Measurements from ENCODE around the gene KLC1. TPM values are rescaled to one million over a fixed set of nuclear protein-coding genes. Genes with fewer than 3 reads are reported as not detected.

KLC1 gene
- total RNA-seq, 2 donors from 2014 or later, result 78.1 to 112 TPM

DNA sequence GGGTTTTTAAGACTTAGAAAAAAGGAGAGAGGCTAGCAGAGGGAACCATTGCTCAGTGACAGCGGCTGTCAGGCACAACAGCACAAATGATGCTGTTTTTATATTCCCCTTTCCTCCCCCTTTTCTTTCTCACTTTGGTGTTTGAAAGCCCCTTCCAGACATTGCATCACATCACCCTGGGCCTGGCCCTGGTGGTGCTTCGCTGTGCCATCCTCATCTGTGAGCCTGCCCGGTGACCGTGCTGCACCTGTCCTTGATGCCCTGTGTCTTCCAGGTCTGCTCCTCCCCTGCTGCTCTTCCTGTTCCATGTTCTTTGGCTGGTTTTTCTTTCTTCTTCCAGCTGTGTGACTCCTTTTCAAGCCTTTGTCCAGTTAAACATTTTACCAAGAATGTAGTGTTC, 24.8 kb downstream of the KLC1 start:
- Histone ChIP-seq H3K27ac (no peak overlapping the region), H3K9ac (ENCODE audit: low read depth in 2 of 2, low read length in 2 of 2) (no peak overlapping the region), H3K9me3 (no peaks in the 10 kb centered on the region), H3K27me3 (no peaks in the 10 kb centered on the region), H3K4me1 (no peaks in the 10 kb centered on the region), H3K4me3 (no peak overlapping the region), H3K36me3 (no peaks in the 10 kb centered on the region)
- no peak for DNase-seq
- TF ChIP-seq, protein P1, sequence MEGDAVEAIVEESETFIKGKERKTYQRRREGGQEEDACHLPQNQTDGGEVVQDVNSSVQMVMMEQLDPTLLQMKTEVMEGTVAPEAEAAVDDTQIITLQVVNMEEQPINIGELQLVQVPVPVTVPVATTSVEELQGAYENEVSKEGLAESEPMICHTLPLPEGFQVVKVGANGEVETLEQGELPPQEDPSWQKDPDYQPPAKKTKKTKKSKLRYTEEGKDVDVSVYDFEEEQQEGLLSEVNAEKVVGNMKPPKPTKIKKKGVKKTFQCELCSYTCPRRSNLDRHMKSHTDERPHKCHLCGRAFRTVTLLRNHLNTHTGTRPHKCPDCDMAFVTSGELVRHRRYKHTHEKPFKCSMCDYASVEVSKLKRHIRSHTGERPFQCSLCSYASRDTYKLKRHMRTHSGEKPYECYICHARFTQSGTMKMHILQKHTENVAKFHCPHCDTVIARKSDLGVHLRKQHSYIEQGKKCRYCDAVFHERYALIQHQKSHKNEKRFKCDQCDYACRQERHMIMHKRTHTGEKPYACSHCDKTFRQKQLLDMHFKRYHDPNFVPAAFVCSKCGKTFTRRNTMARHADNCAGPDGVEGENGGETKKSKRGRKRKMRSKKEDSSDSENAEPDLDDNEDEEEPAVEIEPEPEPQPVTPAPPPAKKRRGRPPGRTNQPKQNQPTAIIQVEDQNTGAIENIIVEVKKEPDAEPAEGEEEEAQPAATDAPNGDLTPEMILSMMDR (IDR thresholded peaks at IDR 0.05), result no peak
- intact Hi-C loops (cut with DNase I), result no loop called here

DNA sequence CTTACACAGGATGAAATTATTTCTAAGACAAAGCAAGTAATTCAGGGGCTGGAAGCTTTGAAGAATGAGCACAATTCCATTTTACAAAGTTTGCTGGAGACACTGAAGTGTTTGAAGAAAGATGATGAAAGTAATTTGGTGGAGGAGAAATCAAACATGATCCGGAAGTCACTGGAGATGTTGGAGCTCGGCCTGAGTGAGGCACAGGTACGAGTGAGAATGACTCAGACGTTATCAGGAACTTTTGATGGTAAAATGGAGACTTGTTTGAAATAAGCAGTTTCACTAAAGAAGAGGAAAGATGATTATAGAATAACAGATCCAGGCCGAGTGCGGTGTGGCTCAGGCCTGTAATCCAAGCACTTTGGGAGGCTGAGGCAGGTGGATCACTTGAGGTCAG, 25.6 kb downstream of the KLC1 start:
- DNase-seq, result no peak
- Histone ChIP-seq H3K4me3 (no peak overlapping the region), H3K27ac (no peak overlapping the region), H3K9ac (ENCODE audit: low read depth in 2 of 2, low read length in 2 of 2) (no peak overlapping the region), H3K27me3 (no peaks in the 10 kb centered on the region), H3K36me3 (no peaks in the 10 kb centered on the region), H3K9me3 (no peaks in the 10 kb centered on the region), H3K4me1 (no peaks in the 10 kb centered on the region)
- intact Hi-C loops (cut with DNase I), result no loop called here
- TF ChIP-seq, protein P1 (IDR thresholded peaks at IDR 0.05), result no peak

DNA sequence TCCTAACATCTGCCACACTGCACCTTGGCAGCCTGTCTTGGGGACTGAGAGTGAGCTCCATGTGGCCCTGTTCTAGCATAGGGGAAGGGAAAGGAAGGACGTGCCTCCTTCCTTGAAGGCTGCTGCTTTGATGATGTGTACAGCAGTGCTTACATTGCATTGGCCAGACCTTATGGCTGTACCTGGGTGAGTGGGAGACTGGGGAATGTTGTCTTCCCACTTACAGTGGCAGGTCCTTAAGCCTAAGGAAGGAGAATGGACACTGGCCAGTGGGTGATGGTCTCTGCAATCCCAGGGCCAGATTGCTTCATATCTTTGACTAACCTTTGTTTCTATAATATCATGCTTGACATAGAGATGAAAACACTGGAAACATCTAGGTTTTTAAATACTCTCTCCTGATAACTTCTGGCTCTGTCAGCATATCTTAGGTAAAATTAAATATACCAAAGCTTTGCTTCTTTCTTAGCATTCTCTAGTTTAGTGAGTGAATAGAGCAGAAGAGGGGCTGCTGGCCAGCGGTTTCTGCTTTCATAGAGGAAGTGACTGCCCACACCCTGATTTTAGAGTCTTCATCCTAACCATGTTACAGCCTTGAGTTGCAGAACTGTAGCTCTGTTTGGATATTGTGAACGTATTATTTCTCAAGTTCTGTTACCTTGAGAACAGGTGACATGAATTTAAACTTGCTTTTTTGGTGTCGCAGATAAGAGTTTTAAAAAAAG, 27.2 kb downstream of the KLC1 start:
- Histone ChIP-seq H3K27me3 (no peaks in the 10 kb centered on the region), H3K36me3 (no peaks in the 10 kb centered on the region), H3K4me1 (no peaks in the 10 kb centered on the region), H3K9ac (ENCODE audit: low read depth in 2 of 2, low read length in 2 of 2) (no peak overlapping the region), H3K9me3 (no peaks in the 10 kb centered on the region), H3K27ac (no peak overlapping the region), H3K4me3 (no peak overlapping the region)
- TF ChIP-seq, protein P1 (IDR thresholded peaks at IDR 0.05), result no peak
- no peak for DNase-seq
- intact Hi-C loops (cut with DNase I), result no loop called here

DNA sequence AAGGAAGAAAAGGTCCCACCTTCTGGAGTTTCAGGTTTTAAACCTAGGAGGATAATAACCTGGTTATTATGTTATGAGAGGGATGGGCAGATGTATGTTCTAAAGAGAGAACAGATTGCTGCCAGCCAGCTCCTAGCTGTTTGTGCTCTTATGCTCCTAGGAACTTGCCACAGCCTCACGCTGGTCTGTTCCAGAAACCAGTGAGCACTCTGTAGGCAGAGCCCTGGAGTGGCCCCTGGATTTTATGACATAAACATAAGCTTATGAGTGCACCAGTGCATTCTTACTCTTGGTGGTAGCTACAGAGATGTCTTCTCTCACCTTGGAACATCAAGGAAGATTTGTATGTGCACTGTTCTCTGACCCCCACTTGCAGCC, 27.7 kb downstream of the KLC1 start:
- intact Hi-C loops (cut with DNase I), result no loop called here
- no peak for DNase-seq
- Histone ChIP-seq H3K27ac (no peak overlapping the region), H3K9ac (ENCODE audit: low read depth in 2 of 2, low read length in 2 of 2) (no peak overlapping the region), H3K36me3 (no peaks in the 10 kb centered on the region), H3K27me3 (no peaks in the 10 kb centered on the region), H3K4me3 (no peak overlapping the region), H3K9me3 (no peaks in the 10 kb centered on the region), H3K4me1 (no peaks in the 10 kb centered on the region)
- TF ChIP-seq, protein P1 (IDR thresholded peaks at IDR 0.05), result no peak

DNA sequence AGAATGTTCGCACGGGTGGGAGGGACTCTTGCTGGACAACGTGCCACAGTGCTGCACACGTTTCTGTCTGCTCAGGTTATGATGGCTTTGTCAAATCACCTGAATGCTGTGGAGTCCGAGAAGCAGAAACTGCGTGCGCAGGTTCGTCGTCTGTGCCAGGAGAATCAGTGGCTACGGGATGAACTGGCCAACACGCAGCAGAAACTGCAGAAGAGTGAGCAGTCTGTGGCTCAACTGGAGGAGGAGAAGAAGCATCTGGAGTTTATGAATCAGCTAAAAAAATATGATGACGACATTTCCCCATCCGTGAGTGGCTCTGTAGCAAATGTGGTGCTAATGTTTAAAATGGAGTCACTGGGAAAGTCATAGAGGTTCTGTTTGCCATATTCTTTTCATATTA, 28.5 kb downstream of the KLC1 start:
- Histone ChIP-seq H3K36me3 (no peaks in the 10 kb centered on the region), H3K4me1 (no peaks in the 10 kb centered on the region), H3K27me3 (no peaks in the 10 kb centered on the region), H3K9ac (ENCODE audit: low read depth in 2 of 2, low read length in 2 of 2) (no peak overlapping the region), H3K9me3 (no peaks in the 10 kb centered on the region), H3K27ac (no peak overlapping the region), H3K4me3 (no peak overlapping the region)
- no peak for DNase-seq
- TF ChIP-seq, protein P1 (IDR thresholded peaks at IDR 0.05), result no peak
- intact Hi-C loops (cut with DNase I), result no loop called here

All from colonic mucosa (tissue), 4 donors.